H1 (cell line): ENCODE results near the gene PCSK4. TPM values are rescaled to one million over a fixed set of nuclear protein-coding genes. Genes with fewer than 3 reads are reported as not detected.

ENCODE experiments used
- CTCF ChIA-PET: fragments of 300-600 bp; sonication (Branson Sonifier 250); formaldehyde crosslinking; loops from one replicate; lab custom pipeline; 2021; ENCODE audit not compliant: partially characterized antibody; lab: Charles Lee
- POLR2A ChIA-PET: fragments of 300-600 bp; sonication (Branson Sonifier 250); formaldehyde crosslinking; loops from one replicate; lab custom pipeline; 2021; ENCODE audit warnings: inconsistent platforms; ENCODE audit not compliant: partially characterized antibody; lab: Charles Lee
- DNase-seq, 2 experiments: peaks; one replicate each; pipeline versions ENCODE4 v3.0.0 to v3.0.0-alpha.2; 2010 to 2022; ENCODE audit warnings: low spot score in 2 of 2, low read depth in 1 of 2, mixed read lengths in 1 of 2
- FAIRE-seq: peaks from 2 replicates; lab custom pipeline; 2011; peaks lifted over from hg19 to GRCh38; lab: Jason Lieb, UNC
- H2AFZ ChIP-seq: 2 replicates; pipeline ENCODE4 v1.8.1; 2012; ENCODE audit warnings: low read length, inconsistent platforms
- H2AK5ac ChIP-seq: 2 replicates; pipeline ENCODE4 v1.6.1; 2013; ENCODE audit warnings: low read depth, low read length
- H2BK120ac ChIP-seq: replicated peaks from 2 replicates; pipeline ENCODE3; 2013; ENCODE audit warnings: low read depth, low read length, inconsistent platforms
- H2BK12ac ChIP-seq: 2 replicates; pipeline ENCODE4 v1.6.1; 2013; ENCODE audit warnings: low read depth, low read length
- H2BK15ac ChIP-seq: 2 replicates; pipeline ENCODE4 v1.6.1; 2013; ENCODE audit warnings: low read length
- H2BK20ac ChIP-seq: 2 replicates; pipeline ENCODE4 v1.6.1; 2013; ENCODE audit warnings: low read length
- H2BK5ac ChIP-seq: 2 replicates; pipeline ENCODE4 v1.6.1; 2013; ENCODE audit warnings: low read depth, low read length
- H3K14ac ChIP-seq: 2 replicates; pipeline ENCODE4 v1.6.1; 2013; ENCODE audit warnings: inconsistent platforms; ENCODE audit not compliant: insufficient read length
- H3K18ac ChIP-seq: 2 replicates; pipeline ENCODE4 v1.6.1; 2013; ENCODE audit warnings: low read length; ENCODE audit errors: extremely low read depth
- H3K23ac ChIP-seq: 2 replicates; pipeline ENCODE4 v1.6.1; 2013; ENCODE audit warnings: inconsistent platforms; ENCODE audit not compliant: insufficient read length
- H3K23me2 ChIP-seq: 2 replicates; pipeline ENCODE4 v1.6.1; 2013; ENCODE audit warnings: low read depth, low read length
- H3K27ac ChIP-seq: 2 replicates; pipeline ENCODE4 v1.6.1; 2011; ENCODE audit warnings: low read depth, low read length, inconsistent platforms
- H3K27me3 ChIP-seq, 4 experiments: replicated peaks in 1 of 4; 1 replicate in 1 of 4; 2 replicates in 3 of 4; pipeline versions ENCODE4 v1.6.1 to v1.8.1; 2011 to 2013; ENCODE audit warnings: low read length in 3 of 4, mild to moderate bottlenecking in 3 of 4, inconsistent platforms in 2 of 4, mixed read lengths in 2 of 4, moderate library complexity in 1 of 4; ENCODE audit not compliant: control insufficient read depth in 3 of 4, insufficient read depth in 3 of 4; ENCODE audit errors: extremely low read depth in 1 of 4
- H3K36me3 ChIP-seq, 4 experiments: 2 replicates each; pipeline versions ENCODE4 v1.6.1 to v1.8.1; 2011 to 2013; ENCODE audit warnings: mild to moderate bottlenecking in 4 of 4, low read length in 3 of 4, moderate library complexity in 2 of 4, control low read depth in 1 of 4, inconsistent platforms in 1 of 4; ENCODE audit not compliant: insufficient read depth in 4 of 4, control insufficient read depth in 2 of 4
- H3K4ac ChIP-seq: replicated peaks from 2 replicates; pipeline ENCODE3; 2013; ENCODE audit warnings: low read length, low read depth, mixed read lengths, inconsistent platforms; ENCODE audit not compliant: insufficient read length
- H3K4me1 ChIP-seq, 4 experiments: replicated peaks in 1 of 4; 1 replicate in 1 of 4; 2 replicates in 3 of 4; pipeline versions ENCODE4 v1.6.1 to v1.8.1; 2011 to 2013; ENCODE audit warnings: low read length in 3 of 4, inconsistent platforms in 2 of 4, mixed read lengths in 1 of 4; ENCODE audit not compliant: insufficient read depth in 4 of 4, control insufficient read depth in 3 of 4
- H3K4me2 ChIP-seq, 2 experiments: 2 replicates each; pipeline versions ENCODE4 v1.6.1 to v1.8.1; 2011 to 2013; ENCODE audit warnings: low read depth in 2 of 2, low read length in 2 of 2, control low read depth in 1 of 2, inconsistent platforms in 1 of 2, mild to moderate bottlenecking in 1 of 2; ENCODE audit not compliant: insufficient read depth in 1 of 2
- H3K4me3 ChIP-seq, 4 experiments: fragments of 200-600, 300-600 bp in 1 of 4; sonication (generic), shearing (Covaris generic), sonication (Bioruptor Twin) in 1 of 4; 2 replicates each; pipeline versions ENCODE4 v1.5.1 to v1.8.1; 2011 to 2016; ENCODE audit warnings: low read length in 4 of 4, low read depth in 3 of 4, control low read depth in 2 of 4, inconsistent platforms in 2 of 4, mild to moderate bottlenecking in 2 of 4, mixed read lengths in 1 of 4, moderate library complexity in 1 of 4; ENCODE audit not compliant: insufficient read depth in 2 of 4; ENCODE audit errors: extremely low read depth in 1 of 4
- H3K56ac ChIP-seq: replicated peaks from 2 replicates; pipeline ENCODE3; 2013; ENCODE audit warnings: low read depth, mild to moderate bottlenecking, mixed read lengths, low read length, inconsistent platforms; ENCODE audit not compliant: insufficient read length
- H3K79me1 ChIP-seq: 2 replicates; pipeline ENCODE4 v1.6.1; 2013; ENCODE audit warnings: low read depth, low read length, control low read depth
- H3K79me2 ChIP-seq, 2 experiments: 2 replicates each; pipeline versions ENCODE4 v1.6.1 to v1.8.1; 2012 to 2013; ENCODE audit warnings: low read length in 2 of 2, mild to moderate bottlenecking in 2 of 2, inconsistent platforms in 1 of 2; ENCODE audit not compliant: insufficient read depth in 2 of 2, control insufficient read depth in 1 of 2
- H3K9ac ChIP-seq, 4 experiments: replicated peaks in 1 of 4; 1 replicate in 1 of 4; 2 replicates in 3 of 4; pipeline versions ENCODE4 v1.6.1 to v1.8.1; 2011 to 2013; ENCODE audit warnings: low read depth in 3 of 4, low read length in 3 of 4, control low read depth in 2 of 4, mild to moderate bottlenecking in 2 of 4, moderate library complexity in 2 of 4, inconsistent platforms in 1 of 4; ENCODE audit errors: extremely low read depth in 1 of 4
- H3K9me3 ChIP-seq, 2 experiments: 2 replicates each; pipeline versions ENCODE4 v1.6.1 to v1.8.1; 2012 to 2013; ENCODE audit warnings: mild to moderate bottlenecking in 2 of 2, moderate library complexity in 2 of 2, control low read depth in 1 of 2, inconsistent platforms in 1 of 2, low read depth in 1 of 2, low read length in 1 of 2, mixed read lengths in 1 of 2; ENCODE audit not compliant: insufficient read depth in 2 of 2
- H4K20me1 ChIP-seq, 2 experiments: replicated peaks in 1 of 2; 2 replicates each; pipeline versions ENCODE3 to v1.8.1; 2011 to 2013; ENCODE audit warnings: inconsistent platforms in 2 of 2, low read length in 2 of 2, mild to moderate bottlenecking in 1 of 2; ENCODE audit not compliant: insufficient read depth in 2 of 2, control insufficient read depth in 1 of 2
- H4K5ac ChIP-seq: 2 replicates; pipeline ENCODE4 v1.6.1; 2013; ENCODE audit warnings: low read length, low read depth, mixed read lengths, inconsistent platforms; ENCODE audit not compliant: insufficient read length
- H4K8ac ChIP-seq: 2 replicates; pipeline ENCODE4 v1.8.0; 2013; ENCODE audit warnings: mild to moderate bottlenecking, moderate library complexity, low read length, inconsistent platforms; ENCODE audit not compliant: insufficient read depth; ENCODE audit errors: extremely low read depth
- H4K91ac ChIP-seq: replicated peaks from 2 replicates; pipeline ENCODE3; 2013; ENCODE audit warnings: low read length, mixed read lengths, inconsistent platforms; ENCODE audit not compliant: insufficient read length
- CREB1 ChIP-seq: IDR thresholded peaks from 2 replicates; pipeline ENCODE4 v1.6.1; 2012; ENCODE audit warnings: inconsistent platforms
- EP300 ChIP-seq, 2 experiments: IDR thresholded peaks; 1 replicate in 1 of 2; 2 replicates in 1 of 2; pipeline ENCODE4 v1.6.1; 2011 to 2012; ENCODE audit warnings: low read depth in 2 of 2, low read length in 2 of 2, mild to moderate bottlenecking in 2 of 2, borderline replicate concordance in 1 of 2, inconsistent platforms in 1 of 2, moderate library complexity in 1 of 2
- NRF1 ChIP-seq: IDR thresholded peaks from 2 replicates; pipeline ENCODE4 v1.6.1; 2011; ENCODE audit warnings: mild to moderate bottlenecking, low read depth, low read length, improper control_type of control experiment
- SIX5 ChIP-seq: IDR thresholded peaks from 2 replicates; pipeline ENCODE4 v1.6.1; 2011; ENCODE audit warnings: mild to moderate bottlenecking, low read depth, low read length
- WGBS, 2 experiments: shearing (Covaris generic) in 1 of 2; methylation state at CpG; one replicate each; pipeline versions ENCODE4 v1.1.6 to v1.1.7; 2013 to 2015; ENCODE audit warnings: low lambda C conversion rate in 2 of 2, mixed read lengths in 2 of 2, inconsistent platforms in 1 of 2, low coverage in 1 of 2, missing lambda C conversion rate in 1 of 2; ENCODE audit not compliant: insufficient replicate concordance in 2 of 2, insufficient coverage in 1 of 2, insufficient read length in 1 of 2; ENCODE audit errors: extremely low coverage in 1 of 2, missing lambda C conversion rate in 1 of 2; 5-methylcytosine and 5-hydroxymethylcytosine counted together
- polyA plus RNA-seq, 7 experiments: library from polyadenylated mRNA; depleted of rRNA in 3 of 7; stranded (reverse) in 5 of 7; unstranded in 2 of 7; fragments of >200 nt in 5 of 7; fragments of 200-250 nt in 2 of 7; gene quantifications; 1 replicate in 5 of 7; 2 replicates in 1 of 7; 4 replicates in 1 of 7; pipeline versions ENCODE4 v1.2.1 to v1.2.3, GENCODE V29; 2011 to 2013; ENCODE audit warnings: missing spikeins in 2 of 7, mixed read lengths in 2 of 7
- total RNA-seq: library from RNA; stranded (reverse); fragmentation: NEBNext Ultra II Directional; extraction: Animal tissue kit (Norgen Biotek cat#: 25700); gene quantifications from 2 replicates; pipeline ENCODE4 v1.2.1, GENCODE V29; 2021

The PCSK4 gene
- total and polyA plus RNA-seq, 2 of the 8 experiments (the other 6 are each of a cell fraction or from before 2014, with no cell fraction given): 9.8 to 10.7 TPM

DNA sequence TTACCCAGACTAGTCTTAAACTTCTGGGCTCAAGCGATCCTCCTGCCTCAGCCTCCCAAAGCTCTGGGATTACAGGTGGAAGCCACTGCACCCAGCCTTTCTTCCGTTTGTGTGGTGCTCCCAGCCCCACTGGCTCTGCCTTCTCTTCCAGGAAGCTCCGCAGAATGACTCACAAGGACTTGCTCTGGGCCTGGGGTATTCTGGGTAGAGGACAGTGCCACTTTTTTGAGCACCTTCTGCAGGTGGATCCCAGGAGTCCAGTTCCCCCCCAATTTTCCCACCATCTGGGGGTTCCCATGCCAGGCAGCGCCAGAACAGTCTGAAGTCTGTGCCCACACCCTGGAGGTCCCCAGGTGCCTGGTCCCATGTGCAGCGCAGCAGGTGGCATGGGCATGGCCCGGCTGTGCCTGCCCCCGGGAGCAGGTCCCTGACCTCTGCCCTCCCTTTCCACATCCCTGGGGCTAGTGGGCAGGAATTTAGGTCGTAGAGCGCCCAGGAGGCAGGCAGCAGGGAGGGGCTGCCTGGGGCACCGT is 2.4 kb upstream of the PCSK4 start:
- Histone ChIP-seq H3K4me2 (no peak overlapping the region; a peak in 1 of 4 replicates), H3K4ac (no peak overlapping the region), H3K14ac (no peak overlapping the region), H3K4me3 (no peak overlapping the region), H3K27ac (no peak overlapping the region), H3K18ac (no peak overlapping the region), H3K79me2 (no peaks in the 10 kb centered on the region), H3K79me1 (no peaks in the 10 kb centered on the region), H3K9ac (no peak overlapping the region), H2BK5ac (no peak overlapping the region), H2BK12ac (no peak overlapping the region), H2AK5ac (no peak overlapping the region), H2AFZ (no peak overlapping the region), H4K5ac (no peak overlapping the region), H3K36me3 (no peaks in the 10 kb centered on the region), H3K4me1 (peaks cover 0 to 5% (median 2%) of the 10 kb centered on the region in 4 experiments; a peak in 5 of 7 replicates), H3K56ac (no peak overlapping the region), H3K27me3 (peaks cover 3 to 17% (median 9%) of the 10 kb centered on the region in 4 experiments; a peak in 6 of 7 replicates), H3K23ac (no peak overlapping the region), H2BK20ac (no peak overlapping the region), H2BK15ac (no peak overlapping the region), H2BK120ac (no peak overlapping the region), H4K20me1 (peaks cover 0 to 5% of the 10 kb centered on the region in 2 experiments), H4K91ac (no peak overlapping the region), H3K9me3 (no peaks in the 10 kb centered on the region), H3K23me2 (peaks cover 9% of the 10 kb centered on the region), H4K8ac (no peak overlapping the region)
- ChIA-PET CTCF (interaction anchor here (1.0 to 2.6 kb wide), 2 partner anchors 11 to 17 kb away, joined by 3 to 14 read pairs; no protein-coding TSS in a partner anchor), POLR2A (no interaction called here)
- no peak for TF ChIP-seq NRF1
- TF ChIP-seq CREB1: no peak
- no peak for TF ChIP-seq EP300 (IDR thresholded peaks at IDR 0.05; ENCODE audit: borderline replicate concordance in 1 of 2, low read depth in 2 of 2, low read length in 2 of 2)
- TF ChIP-seq SIX5: no peak
- DNase-seq: no peak
- FAIRE-seq: no peak
- 90% methylated on average over 9 of the region's 10 CpGs; no CpG with 5 or more reads in 1 of the 2 experiments for WGBS, 2 experiments
